OCI-M1 (cell line): ENCODE measurements around the gene ANGEL2.
"Not testable (repeated sequence)": the region's sequence is repeated elsewhere in the genome, so short reads cannot be mapped to it uniquely, and the experiment has no call there.

Experiments
- DNase-seq: peaks from one replicate; lab custom pipeline; 2025; lab: John Stamatoyannopoulos, UW

The ANGEL2 gene

DNA sequence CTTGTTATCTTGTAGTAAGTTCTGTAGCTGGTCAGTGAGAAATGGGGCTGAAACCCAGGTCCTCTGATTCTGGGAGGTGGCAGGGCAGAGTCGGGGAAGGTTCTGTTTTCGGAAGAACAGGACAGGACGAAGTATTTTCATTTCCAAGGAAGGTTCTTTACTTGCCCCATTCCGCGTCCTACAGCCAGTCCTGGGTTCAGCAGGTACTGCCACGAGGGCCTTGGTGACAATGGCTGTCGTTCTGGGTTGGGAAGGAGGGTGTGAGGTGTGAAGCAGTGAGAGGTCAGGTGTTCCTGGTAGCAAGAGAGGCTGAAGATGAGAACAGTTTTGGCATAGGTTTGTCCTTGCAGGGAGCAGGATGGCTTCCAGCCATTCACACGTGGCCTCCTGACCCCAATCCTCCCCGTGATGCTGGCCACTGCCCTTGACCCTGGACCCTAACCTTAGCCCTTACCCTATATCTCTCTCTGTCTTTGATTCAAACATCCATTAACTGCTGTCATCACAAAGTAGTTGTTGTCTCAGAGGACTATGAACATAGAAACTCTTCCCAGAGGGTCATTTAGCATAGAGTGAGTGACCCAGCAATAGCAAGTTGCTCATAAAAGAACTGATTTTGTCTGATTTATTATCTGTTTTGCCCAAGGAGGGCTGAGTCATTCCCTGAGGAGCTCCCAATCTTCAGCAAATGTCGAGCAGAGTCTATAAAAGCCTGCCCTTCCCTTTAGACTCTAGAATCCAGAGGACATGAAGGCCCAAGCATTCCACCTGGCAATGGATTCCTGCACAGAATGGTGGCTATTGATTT is 40.4 kb downstream of the ANGEL2 start:
- DNase-seq, result peak; percentile 23

- DNase-seq, result peak; percentile 28
These were observed 41.0 kb downstream of the ANGEL2 start for GRCh38 chr1:212974711-212975110.

DNA sequence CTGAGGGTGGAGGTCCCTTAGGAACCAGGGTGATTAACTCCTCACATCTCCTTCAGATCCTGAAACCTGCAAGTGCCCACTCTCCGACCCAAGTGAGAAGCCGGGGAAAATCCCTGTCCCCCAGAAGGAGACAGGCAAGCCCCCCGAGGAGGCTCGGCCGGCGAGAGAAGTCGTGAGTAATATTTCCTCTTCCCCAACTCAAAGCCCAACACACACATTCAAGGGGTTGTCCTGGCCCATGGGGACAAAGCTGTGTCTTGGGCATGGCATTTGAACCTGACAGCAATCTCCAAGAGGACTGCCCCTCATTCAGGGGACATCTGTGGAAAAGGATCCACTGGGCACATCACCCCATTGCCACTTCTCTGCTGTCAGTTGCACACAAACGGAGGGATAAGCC is 41.8 kb downstream of the ANGEL2 start:
- no peak for DNase-seq

DNA sequence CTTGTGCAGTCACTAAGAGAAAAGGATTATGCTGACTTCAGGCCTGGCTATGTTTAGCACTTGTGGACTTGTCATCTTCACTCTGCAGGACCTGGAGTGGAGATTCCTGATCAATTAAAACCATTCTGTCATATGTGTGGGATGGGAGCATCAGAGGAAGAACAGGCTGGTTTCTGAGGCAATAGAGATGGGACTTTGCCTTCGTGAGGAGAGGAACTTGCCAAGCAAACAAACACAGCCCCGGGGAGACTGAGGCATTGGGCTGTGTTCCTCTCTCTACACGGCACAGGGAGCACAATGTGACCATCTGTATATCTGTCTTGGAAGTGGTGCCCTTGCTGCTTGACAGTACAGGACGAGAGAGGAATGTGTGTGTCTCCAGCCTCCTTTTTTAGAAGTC is 42.2 kb downstream of the ANGEL2 start:
- DNase-seq, result no peak

DNA sequence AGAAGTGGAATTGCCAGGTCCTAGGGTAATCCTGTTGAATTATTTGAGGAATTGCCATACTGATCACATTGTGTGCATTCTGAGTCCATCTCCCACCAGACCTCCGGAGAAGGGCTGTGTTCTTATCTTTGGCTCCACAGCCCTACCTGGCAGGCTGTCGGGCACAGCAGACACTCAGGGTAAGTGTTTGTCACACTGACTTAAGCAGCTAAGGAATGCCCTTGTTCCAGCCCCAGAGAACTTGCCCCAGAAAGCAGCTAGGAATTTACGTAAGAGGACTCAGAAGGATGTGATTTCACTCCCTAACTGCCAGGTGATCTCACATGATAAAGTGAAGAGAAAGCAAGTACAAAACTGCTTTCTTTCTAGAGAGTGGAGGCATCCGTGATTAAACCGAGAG is 44.4 kb downstream of the ANGEL2 start:
- DNase-seq, result no peak

DNA sequence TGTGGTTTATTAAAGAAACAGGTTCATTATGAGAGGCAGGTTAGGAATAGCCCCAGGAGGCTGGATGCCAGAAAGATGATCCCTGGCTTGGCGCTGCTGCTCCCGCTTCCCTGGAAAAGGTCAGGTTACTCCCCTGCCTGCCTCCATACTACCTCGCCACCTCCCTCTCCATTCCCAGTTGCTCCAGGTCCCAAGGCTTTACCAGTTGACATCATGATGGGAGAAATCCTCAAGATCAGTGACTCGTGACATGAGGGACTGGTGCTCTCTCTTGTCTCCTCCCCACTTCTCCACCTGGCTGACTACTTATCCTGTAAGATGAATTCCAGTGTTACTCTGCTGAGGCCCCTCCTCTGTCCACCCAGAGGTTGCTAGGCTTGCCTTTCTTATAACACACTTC is 45.6 kb downstream of the ANGEL2 start:
- no peak for DNase-seq

GRCh38 chr1:212968368-212968863 is 47.3 kb downstream of the ANGEL2 start:
- no peak for DNase-seq

- peak; percentile 62 for DNase-seq
These were observed 47.9 kb downstream of the ANGEL2 start for GRCh38 chr1:212967801-212968200.

- DNase-seq, result no peak
These were observed 49.1 kb downstream of the ANGEL2 start for GRCh38 chr1:212966616-212967015.

DNA sequence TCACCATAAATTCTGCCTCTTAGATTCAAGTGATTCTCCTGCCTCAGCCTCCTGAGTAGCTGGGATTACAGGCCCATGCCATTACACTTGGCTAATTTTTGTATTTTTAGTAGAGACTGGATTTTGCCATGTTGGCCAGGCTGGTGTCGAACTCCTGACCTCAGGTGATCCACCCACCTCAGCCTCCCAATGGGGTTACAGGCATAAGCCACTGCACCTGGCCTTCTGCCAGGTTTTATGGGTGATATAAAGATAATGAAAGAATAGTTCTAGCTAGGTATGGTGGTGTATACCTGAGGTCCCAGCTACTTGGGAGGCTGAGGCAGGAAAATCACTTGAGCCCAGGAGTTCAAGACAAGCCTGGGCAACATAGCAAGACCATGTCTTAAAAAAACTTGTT is 50.7 kb downstream of the ANGEL2 start:
- DNase-seq, result not testable (repeated sequence)

DNA sequence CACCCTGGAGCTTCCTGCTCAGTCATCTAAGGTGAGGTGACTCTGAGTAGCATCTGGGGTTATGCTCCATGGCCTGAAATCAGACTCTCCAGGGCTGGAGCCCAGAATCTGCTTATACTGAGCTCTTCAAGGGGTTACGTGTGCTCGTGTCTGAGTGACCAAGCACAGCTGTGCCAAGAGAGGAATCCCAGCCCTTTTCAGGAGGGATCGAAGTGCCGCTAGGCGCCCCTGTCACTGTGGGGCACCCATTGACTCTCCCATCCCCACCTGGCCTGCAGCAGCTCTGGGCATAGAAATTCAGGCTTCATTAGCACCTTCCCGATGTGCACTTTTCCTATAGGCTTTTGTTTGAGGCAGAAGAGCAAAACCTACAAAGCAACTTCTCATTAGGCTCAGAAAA is 51.6 kb downstream of the ANGEL2 start:
- no peak for DNase-seq

DNA sequence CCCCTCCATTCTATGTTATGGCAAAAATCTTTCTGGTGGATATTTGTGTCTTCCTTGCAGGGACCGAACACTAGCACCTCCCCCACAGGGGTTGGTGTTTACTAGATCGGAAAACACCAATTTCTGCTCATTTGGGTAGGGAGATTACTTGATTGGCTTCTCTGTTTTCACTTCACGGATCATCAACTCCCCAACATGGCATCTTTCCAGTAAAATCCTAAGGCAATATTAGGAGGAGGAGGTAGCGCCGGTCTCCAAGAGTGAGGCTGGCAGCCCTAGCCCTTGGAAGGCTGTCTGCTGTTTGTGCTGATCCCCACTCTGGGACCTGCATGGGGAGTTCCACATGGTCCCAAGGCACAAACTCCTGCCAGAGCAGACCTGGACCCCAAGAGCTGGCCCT is 53.2 kb downstream of the ANGEL2 start:
- no peak for DNase-seq

GRCh38 chr1:212960932-212961331 is 54.7 kb downstream of the ANGEL2 start:
- no peak for DNase-seq

- no peak for DNase-seq
These were observed 56.1 kb downstream of the ANGEL2 start for GRCh38 chr1:212959266-212960220.

GRCh38 chr1:212958175-212958574 is 57.5 kb downstream of the ANGEL2 start:
- no peak for DNase-seq

GRCh38 chr1:212957546-212957945 is 58.1 kb downstream of the ANGEL2 start:
- DNase-seq, result no peak

DNA sequence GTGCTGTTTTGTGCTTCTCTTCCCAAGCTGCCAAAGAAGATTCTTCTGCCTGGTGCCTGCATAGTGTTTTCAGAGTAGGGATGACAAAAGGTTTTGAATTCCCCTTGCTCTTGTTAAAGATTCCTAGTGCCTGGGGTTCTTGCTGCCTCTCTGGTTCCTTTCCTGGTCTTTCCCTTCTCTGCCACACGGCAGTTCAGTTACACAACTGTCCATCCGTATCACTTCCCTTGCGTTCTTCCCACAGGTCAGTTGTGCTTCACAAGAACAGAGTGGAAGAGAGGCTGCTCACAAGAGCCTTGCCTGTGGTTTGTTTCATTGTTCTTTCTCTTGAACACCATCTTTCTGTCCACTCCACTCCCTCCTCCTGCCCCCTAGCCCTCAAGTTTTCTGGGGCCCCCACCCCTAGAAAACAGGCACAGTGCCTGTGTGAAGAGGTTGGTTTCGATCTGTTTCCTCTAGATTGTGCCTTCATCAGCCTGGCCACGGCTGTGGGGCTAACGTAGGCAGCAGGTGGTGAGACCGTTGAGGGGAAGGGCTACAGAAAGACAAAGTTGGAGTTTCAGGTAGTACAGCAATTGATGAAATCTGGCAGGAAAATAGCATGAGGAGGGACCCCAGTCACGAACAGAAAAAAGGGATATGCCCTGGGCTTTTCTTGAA is 59.6 kb downstream of the ANGEL2 start:
- no peak for DNase-seq

DNA sequence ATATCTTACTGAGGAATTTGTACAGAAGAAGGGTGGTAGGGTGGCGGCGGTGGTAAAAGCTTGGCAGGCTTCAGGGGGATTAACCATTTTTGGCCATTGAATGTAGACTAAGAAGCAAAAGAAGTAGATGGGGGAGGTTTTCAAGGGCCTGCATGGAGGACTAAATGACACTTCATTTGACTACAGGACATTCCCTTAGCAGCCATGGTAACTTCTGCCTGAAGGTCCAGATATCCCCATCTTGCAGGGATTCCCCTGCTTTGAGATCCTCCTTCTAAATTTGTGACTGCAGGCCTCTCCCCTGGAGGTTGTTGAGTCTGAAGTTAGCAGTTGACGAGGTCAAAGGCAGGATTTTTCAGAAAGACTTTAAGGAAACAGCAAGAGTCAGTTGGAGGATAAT is 60.6 kb downstream of the ANGEL2 start:
- no peak for DNase-seq

DNA sequence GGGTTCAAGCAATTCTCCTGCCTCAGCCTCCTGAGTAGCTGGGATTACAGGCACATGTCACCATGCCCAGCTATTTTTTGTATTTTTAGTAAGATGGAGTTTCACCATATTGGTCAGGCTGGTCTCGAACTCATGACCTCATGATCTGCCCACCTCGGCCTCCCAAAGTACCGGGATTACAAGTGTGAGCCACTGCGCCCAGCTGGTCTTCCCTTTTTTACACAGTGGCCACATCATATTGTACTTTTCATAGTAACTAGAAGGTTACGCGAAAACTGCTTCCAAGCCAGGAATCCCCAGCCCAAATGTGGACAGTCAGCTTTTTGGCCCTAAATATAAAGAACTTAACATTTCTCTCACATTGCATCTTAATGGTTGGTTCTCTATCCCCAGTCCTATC is 61.2 kb downstream of the ANGEL2 start:
- DNase-seq, result no peak

DNA sequence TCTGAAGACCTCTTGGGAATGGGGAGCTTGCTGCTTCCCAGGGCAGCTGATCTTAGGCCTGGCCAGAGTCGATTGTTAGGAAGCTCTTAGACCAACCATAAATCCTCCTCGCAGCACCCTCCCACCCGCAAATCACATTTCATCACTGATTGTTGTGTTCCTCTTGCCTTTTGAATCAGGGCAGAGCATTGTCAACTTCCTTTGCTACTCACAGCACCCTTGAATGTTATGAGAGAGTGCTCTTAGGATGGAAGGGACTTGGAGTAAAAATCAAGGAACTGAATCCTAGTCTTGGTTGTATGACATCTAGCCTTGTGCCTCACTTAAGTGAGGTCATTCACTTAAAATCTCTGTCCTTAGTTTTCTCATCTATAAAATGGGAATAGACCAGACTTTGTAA is 62.3 kb downstream of the ANGEL2 start:
- no peak for DNase-seq

- DNase-seq, result no peak
These were observed 63.1 kb downstream of the ANGEL2 start for GRCh38 chr1:212952641-212952976.

- DNase-seq, result no peak
These were observed 63.6 kb downstream of the ANGEL2 start for GRCh38 chr1:212951947-212952640.
